Measurements from ENCODE around the gene APOO. TPM values are rescaled to one million over a fixed set of nuclear protein-coding genes. Genes with fewer than 3 reads are reported as not detected.

APOO gene
- polyA plus RNA-seq, 2 of the 4 experiments (the other 2 are of a cell fraction): 33.5 to 59.4 TPM

GRCh38 chrX:23786268-23786815, 121.4 kb downstream of the APOO start (continued):
- TF ChIP-seq REST (IDR thresholded peaks at IDR 0.05): no peak; the same call in 1 of the 2 replicates
- no peak for TF ChIP-seq CTCF (IDR thresholded peaks at IDR 0.05)
- TF ChIP-seq TFCP2L1 (CRISPR knock-in tag; IDR thresholded peaks at IDR 0.05): peak; percentile 70; the same call in 1 of the 2 replicates
- TF ChIP-seq SREBF2 (IDR thresholded peaks at IDR 0.05): no peak
- TF ChIP-seq MAFK (IDR thresholded peaks at IDR 0.05; ENCODE audit: partially characterized antibody): no peak
- TF ChIP-seq ZSCAN20 (CRISPR knock-in tag; IDR thresholded peaks at IDR 0.05): peak; percentile 40; the same call in 1 of the 2 replicates

GRCh38 chrX:23785580-23785979, 122.2 kb downstream of the APOO start:
- H3K9me3 ChIP-seq: no peaks in the 10 kb centered on the region
- peak overlapping the region; percentile 89 for H3K4me2 ChIP-seq
- 9% methylated on average over 2 of the region's 2 CpGs for WGBS (ENCODE audit: missing lambda C conversion rate)
- ChIA-PET POLR2A (interaction anchor here (3.9 to 4.3 kb wide), 3 partner anchors 22 to 269 kb away, joined by 27 to 58 read pairs (median 38); partner anchors contain the start of gene EIF2S3), CTCF (no interaction called here)
- H3K4me1 ChIP-seq: peaks cover 34% of the 10 kb centered on the region
- peak overlapping the region; percentile 80 to 96 for H3K27ac ChIP-seq
- peak overlapping the region; percentile 86 for H3K4me3 ChIP-seq
- TF ChIP-seq TP53 (CRISPR knock-in tag; IDR thresholded peaks at IDR 0.05) (no peak), MYC (IDR thresholded peaks at IDR 0.05; ENCODE audit: borderline replicate concordance, low read length) (no peak), BCL3 (IDR thresholded peaks at IDR 0.05) (no peak), ZC3H11A (IDR thresholded peaks at IDR 0.05) (no peak), E2F6 (IDR thresholded peaks at IDR 0.05; ENCODE audit: borderline replicate concordance, low read depth) (no peak), RCOR1 (IDR thresholded peaks at IDR 0.05; ENCODE audit: low read depth, low read length) (no peak), RFX5 (IDR thresholded peaks at IDR 0.05) (no peak), HEYL (CRISPR knock-in tag; IDR thresholded peaks at IDR 0.05) (no peak), FOSL2 (IDR thresholded peaks at IDR 0.05) (no peak), FOSL2 (CRISPR knock-in tag; IDR thresholded peaks at IDR 0.05) (no peak), MAFK (IDR thresholded peaks at IDR 0.05; ENCODE audit: partially characterized antibody) (no peak), KDM5A (IDR thresholded peaks at IDR 0.05) (no peak), USF2 (IDR thresholded peaks at IDR 0.05) (no peak), RAD21 (conservative IDR thresholded peaks at IDR 0.05 in 1 of 2, IDR thresholded peaks at IDR 0.05 in 1 of 2) (no peak), TFCP2L1 (CRISPR knock-in tag; IDR thresholded peaks at IDR 0.05) (no peak)
- FAIRE-seq (no peak), ATAC-seq (no peak), DNase-seq (ENCODE audit: low read depth in 1 of 2, low spot score in 1 of 2) (peak in 1 of 2 experiments; percentile 51)
